Heart left ventricle (tissue), 13 donors: ENCODE data around the gene SEZ6L.

Experiments
- POLR2A ChIP-seq, 2 donors: fragments of 450-650 bp; IDR thresholded peaks; one replicate each; pipeline ENCODE4 v1.6.1; 2017; ENCODE audit warnings: antibody characterized with exemption in 2 of 2, mild to moderate bottlenecking in 2 of 2, moderate library complexity in 2 of 2
- TF ChIP-seq, protein P1 (sequence below), 12 donors: fragments of 200-600 bp; sonication (generic) in 4 of 12; IDR thresholded peaks; one replicate each; pipeline versions ENCODE4 v1.5.0 to v1.8.0; 2018 to 2022; ENCODE audit warnings: antibody characterized with exemption in 12 of 12, mild to moderate bottlenecking in 5 of 12
- donor health status: ischemic (EF 13 %, LVEDD 7.1; RV severe dilation, severe dysfunction).
- donor health status: DM: no; HTN: yes; CAD: no.
- donor health status: DM: no; HTN: no; CAD: no.
- donor health status: ischemic (EF 25% LVEDD 6.9; RV normal size, moderate dysfunction).
- donor health status: ischemic (EF 25% LVEDD 5.7; RV mildly dilated, moderate dysfunction).
- donor health status: ischemic (EF 35%, LVEDD 5.7; RV mildly dilated, moderate dysfunction).
- donor health status: nonischemic (EF 11% LVEDD 7.7; RV severe dilation, severe dysfunction).
- donor health status: DM: yes; HTN: yes; CAD: no.
- donor health status: PGD.
- donor health status: ischemic (EF 29% LVEDD 5.4; RV normal size, mild dysfunction).
- donor health status: nonischemic (EF 23%, LVEDD 6.1; RV moderate dilation, normal function).

DNA sequence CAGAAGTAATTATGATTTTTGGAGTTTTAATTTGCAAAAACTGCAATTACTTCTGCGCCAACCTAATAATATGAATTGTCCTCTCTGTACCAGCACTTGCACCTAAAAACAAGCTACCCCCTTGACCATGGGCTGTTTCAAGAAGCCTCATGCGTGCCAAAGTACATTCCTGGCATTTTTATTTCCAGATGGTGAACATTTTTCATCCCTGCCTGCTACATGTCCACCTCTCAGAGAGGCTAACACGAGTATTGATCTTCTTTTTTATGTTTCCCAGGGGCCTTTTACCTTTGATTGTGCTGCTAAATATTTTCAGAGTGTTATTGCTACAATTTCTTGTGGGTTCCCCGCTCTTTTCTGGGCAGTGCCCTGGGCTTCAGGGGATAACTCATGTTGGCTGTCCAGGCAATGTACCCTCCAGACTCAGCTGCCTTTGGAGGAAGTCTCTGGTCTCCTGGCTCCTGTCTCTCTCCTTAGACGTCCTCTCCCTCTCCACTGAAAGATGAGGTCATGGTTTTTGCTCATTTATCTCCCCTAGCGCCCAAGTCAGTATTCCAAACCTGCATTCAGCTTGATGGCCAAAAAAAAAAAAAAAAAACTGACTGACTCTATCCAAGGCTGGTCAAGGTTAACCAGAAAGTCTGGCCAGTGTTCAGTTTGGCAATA is 173.6 kb downstream of the SEZ6L start:
- TF ChIP-seq, protein P1, sequence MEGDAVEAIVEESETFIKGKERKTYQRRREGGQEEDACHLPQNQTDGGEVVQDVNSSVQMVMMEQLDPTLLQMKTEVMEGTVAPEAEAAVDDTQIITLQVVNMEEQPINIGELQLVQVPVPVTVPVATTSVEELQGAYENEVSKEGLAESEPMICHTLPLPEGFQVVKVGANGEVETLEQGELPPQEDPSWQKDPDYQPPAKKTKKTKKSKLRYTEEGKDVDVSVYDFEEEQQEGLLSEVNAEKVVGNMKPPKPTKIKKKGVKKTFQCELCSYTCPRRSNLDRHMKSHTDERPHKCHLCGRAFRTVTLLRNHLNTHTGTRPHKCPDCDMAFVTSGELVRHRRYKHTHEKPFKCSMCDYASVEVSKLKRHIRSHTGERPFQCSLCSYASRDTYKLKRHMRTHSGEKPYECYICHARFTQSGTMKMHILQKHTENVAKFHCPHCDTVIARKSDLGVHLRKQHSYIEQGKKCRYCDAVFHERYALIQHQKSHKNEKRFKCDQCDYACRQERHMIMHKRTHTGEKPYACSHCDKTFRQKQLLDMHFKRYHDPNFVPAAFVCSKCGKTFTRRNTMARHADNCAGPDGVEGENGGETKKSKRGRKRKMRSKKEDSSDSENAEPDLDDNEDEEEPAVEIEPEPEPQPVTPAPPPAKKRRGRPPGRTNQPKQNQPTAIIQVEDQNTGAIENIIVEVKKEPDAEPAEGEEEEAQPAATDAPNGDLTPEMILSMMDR (IDR thresholded peaks at IDR 0.05): no peak
- TF ChIP-seq POLR2A (IDR thresholded peaks at IDR 0.05): no peak
